SK-N-SH (cell line): ENCODE results near the gene NDUFS3. TPM values are rescaled to one million over a fixed set of nuclear protein-coding genes. Genes with fewer than 3 reads are reported as not detected.

Source experiments
- CTCF ChIA-PET: fragments of 300-600, 350-600 bp; formaldehyde crosslinking; extraction: SDS; loops from one replicate; lab custom pipeline; 2021; lab: Yijun Ruan, JAX
- POLR2A ChIA-PET: fragments of 350-600 bp; sonication (Branson Sonifier 250); formaldehyde crosslinking; extraction: SDS; loops from one replicate; lab custom pipeline; 2020; ENCODE audit warnings: antibody characterized with exemption, inconsistent platforms; lab: Yijun Ruan, JAX
- DNase-seq: peaks from one replicate; pipeline ENCODE4 v3.0.0; 2012
- H2AFZ ChIP-seq: fragments of 200-600 bp; sonication (generic); 2 replicates; pipeline ENCODE4 v1.8.1; 2016; ENCODE audit warnings: antibody characterized with exemption, mild to moderate bottlenecking, low read depth
- H3F3A ChIP-seq: fragments of 200-600 bp; sonication (generic); replicated peaks from 2 replicates; pipeline ENCODE3; 2016; ENCODE audit warnings: antibody characterized with exemption, mild to moderate bottlenecking; ENCODE audit not compliant: insufficient read depth
- H3K27ac ChIP-seq, 2 experiments: fragments of 200-500 bp in 1 of 2; fragments of 200-600 bp in 1 of 2; sonication (Bioruptor generic) in 1 of 2; sonication (generic), shearing (Covaris generic) in 1 of 2; 2 replicates each; pipeline versions ENCODE4 v1.5.1 to v1.6.1; 2014 to 2016; ENCODE audit warnings: low read depth in 2 of 2, inconsistent platforms in 1 of 2, low read length in 1 of 2, mild to moderate bottlenecking in 1 of 2, mixed read lengths in 1 of 2
- H3K27me3 ChIP-seq: fragments of 200-600 bp; sonication (generic), shearing (Covaris generic); 2 replicates; pipeline ENCODE4 v1.6.1; 2016; ENCODE audit warnings: mixed run types; ENCODE audit not compliant: insufficient read depth
- H3K36me3 ChIP-seq, 2 experiments: fragments of 200-500 bp in 1 of 2; fragments of 200-600 bp in 1 of 2; sonication (Bioruptor generic) in 1 of 2; sonication (generic) in 1 of 2; replicated peaks in 1 of 2; 2 replicates each; pipeline versions ENCODE3 to v1.5.1; 2014 to 2016; ENCODE audit warnings: low read length in 1 of 2, mild to moderate bottlenecking in 1 of 2; ENCODE audit not compliant: insufficient read depth in 2 of 2, control insufficient read depth in 1 of 2
- H3K4me1 ChIP-seq, 2 experiments: fragments of 200-500 bp in 1 of 2; fragments of 200-600 bp in 1 of 2; sonication (Bioruptor generic) in 1 of 2; sonication (generic), shearing (Covaris generic) in 1 of 2; 2 replicates each; pipeline versions ENCODE4 v1.5.1 to v1.6.1; 2014 to 2016; ENCODE audit warnings: low read depth in 1 of 2, low read length in 1 of 2, mixed run types in 1 of 2; ENCODE audit not compliant: insufficient read depth in 2 of 2, control insufficient read depth in 1 of 2
- H3K4me2 ChIP-seq: fragments of 200-600 bp; sonication (generic), shearing (Covaris generic); 2 replicates; pipeline ENCODE4 v1.6.1; 2017; ENCODE audit warnings: mixed run types
- H3K4me3 ChIP-seq, 2 experiments: fragments of 200-500 bp in 1 of 2; fragments of 200-600 bp in 1 of 2; sonication (Bioruptor generic) in 1 of 2; sonication (generic), shearing (Covaris generic) in 1 of 2; 2 replicates each; pipeline versions ENCODE4 v1.5.1 to v1.8.1; 2014 to 2016; ENCODE audit warnings: low read depth in 2 of 2, inconsistent platforms in 1 of 2, low read length in 1 of 2, mild to moderate bottlenecking in 1 of 2, mixed read lengths in 1 of 2, moderate library complexity in 1 of 2
- H3K79me2 ChIP-seq: fragments of 200-600 bp; sonication (generic); 2 replicates; pipeline ENCODE4 v1.8.1; 2017; ENCODE audit warnings: mild to moderate bottlenecking; ENCODE audit not compliant: insufficient read depth
- H3K9ac ChIP-seq: fragments of 200-600 bp; sonication (generic); 2 replicates; pipeline ENCODE4 v1.6.1; 2017; ENCODE audit warnings: mixed run types
- H3K9me2 ChIP-seq: fragments of 200-600 bp; sonication (generic); 2 replicates; pipeline ENCODE4 v1.6.1; 2017; ENCODE audit warnings: mixed run types
- H3K9me3 ChIP-seq: fragments of 200-600 bp; sonication (generic); 2 replicates; pipeline ENCODE4 v1.6.1; 2017; ENCODE audit warnings: mixed run types, mild to moderate bottlenecking, moderate library complexity
- H4K20me1 ChIP-seq: fragments of 200-600 bp; sonication (generic); 2 replicates; pipeline ENCODE4 v1.6.1; 2017; ENCODE audit warnings: mild to moderate bottlenecking, mixed run types; ENCODE audit not compliant: insufficient read depth
- ELF1 ChIP-seq: IDR thresholded peaks from 2 replicates; pipeline ENCODE4 v1.4.0; 2012
- FOSL2 ChIP-seq: IDR thresholded peaks from 2 replicates; pipeline ENCODE4 v1.4.0; 2012; ENCODE audit warnings: low read depth, mild to moderate bottlenecking, moderate library complexity, borderline replicate concordance
- GATA2 ChIP-seq: sonication (generic); formaldehyde crosslinking; IDR thresholded peaks from 2 replicates; pipeline ENCODE4 v1.5.0; 2020; ENCODE audit warnings: mild to moderate bottlenecking, missing genetic modification reagents
- JUND ChIP-seq: IDR thresholded peaks from 2 replicates; pipeline ENCODE4 v1.4.0; 2012
- MAX ChIP-seq: IDR thresholded peaks from 2 replicates; pipeline ENCODE4 v1.4.0; 2012; ENCODE audit warnings: low read depth
- MEF2A ChIP-seq: IDR thresholded peaks from 2 replicates; pipeline ENCODE4 v1.4.0; 2012; ENCODE audit warnings: low read depth, borderline replicate concordance
- NFIC ChIP-seq: IDR thresholded peaks from 2 replicates; pipeline ENCODE4 v1.4.0; 2012; ENCODE audit warnings: borderline replicate concordance
- NRF1 ChIP-seq: IDR thresholded peaks from 2 replicates; pipeline ENCODE4 v1.6.1; 2012; ENCODE audit warnings: low read depth, mild to moderate bottlenecking, low read length
- POLR2AphosphoS5 ChIP-seq: IDR thresholded peaks from 2 replicates; pipeline ENCODE4 v1.6.1; 2012; ENCODE audit warnings: low read depth, low read length
- RCOR1 ChIP-seq: fragments of 150-350 bp; IDR thresholded peaks from 2 replicates; pipeline ENCODE4 v1.6.1; 2017; ENCODE audit warnings: antibody characterized with exemption, low read length
- RFX5 ChIP-seq: IDR thresholded peaks from 2 replicates; pipeline ENCODE4 v1.6.1; 2012; ENCODE audit warnings: mild to moderate bottlenecking, improper control_type of control experiment, low read length
- SIN3A ChIP-seq: IDR thresholded peaks from 2 replicates; pipeline ENCODE4 v1.6.1; 2012; ENCODE audit warnings: low read depth, mild to moderate bottlenecking, low read length, moderate library complexity, borderline replicate concordance
- SMC3 ChIP-seq: IDR thresholded peaks from 2 replicates; pipeline ENCODE4 v1.6.1; 2012; ENCODE audit warnings: low read depth, low read length, improper control_type of control experiment
- TAF1 ChIP-seq: IDR thresholded peaks from 2 replicates; pipeline ENCODE4 v1.6.1; 2012; ENCODE audit warnings: low read depth, mild to moderate bottlenecking, low read length, moderate library complexity, borderline replicate concordance
- TEAD4 ChIP-seq: IDR thresholded peaks from 2 replicates; pipeline ENCODE4 v1.4.0; 2012; ENCODE audit warnings: mild to moderate bottlenecking, borderline replicate concordance; ENCODE audit not compliant: insufficient read depth
- USF2 ChIP-seq: fragments of 150-350 bp; IDR thresholded peaks from 2 replicates; pipeline ENCODE4 v1.6.1; 2017; ENCODE audit warnings: antibody characterized with exemption, low read length, low read depth, borderline replicate concordance
- ZBTB33 ChIP-seq: IDR thresholded peaks from 2 replicates; pipeline ENCODE4 v1.4.0; 2012; ENCODE audit warnings: low read depth, borderline replicate concordance
- WGBS: methylation state at CpG from one replicate; pipeline ENCODE4 v1.1.6; 2017; ENCODE audit warnings: low lambda C conversion rate; 5-methylcytosine and 5-hydroxymethylcytosine counted together
- polyA plus RNA-seq, 3 experiments: library from polyadenylated mRNA; depleted of rRNA; stranded (reverse); fragments of >200 nt; gene quantifications; 2 replicates each; pipeline ENCODE4 v1.2.3, GENCODE V29; 2012

NDUFS3 gene
- polyA plus RNA-seq, 1 of the 3 experiments (the other 2 are of a cell fraction) = 150 TPM

DNA sequence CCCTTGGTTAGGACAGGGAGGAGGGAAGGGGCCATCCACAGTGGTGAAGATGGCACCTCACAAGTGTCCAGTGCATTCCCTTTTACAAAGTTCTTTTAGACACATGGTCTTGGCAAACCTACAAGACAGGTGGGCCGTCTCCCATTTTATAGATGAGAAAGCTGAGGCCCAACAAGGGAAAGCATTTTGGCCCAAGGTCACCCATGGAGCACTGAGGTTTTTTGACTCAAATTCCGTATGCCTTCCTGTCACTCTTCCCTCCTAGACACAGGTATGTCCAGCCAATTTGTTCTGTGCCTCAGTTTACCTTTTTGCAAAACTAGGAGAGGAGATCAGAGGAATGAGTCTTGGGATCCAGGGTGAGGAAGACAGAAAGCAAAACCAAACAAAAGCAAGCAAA, 14.1 kb downstream of the NDUFS3 start:
- TF ChIP-seq ZBTB33 (no peak), ELF1 (no peak), USF2 (no peak), RFX5 (no peak), TEAD4 (no peak), FOSL2 (no peak), MAX (no peak), RCOR1 (no peak), MEF2A (no peak), SIN3A (no peak), NRF1 (no peak), NFIC (no peak), POLR2AphosphoS5 (no peak), JUND (no peak), SMC3 (no peak), TAF1 (no peak), GATA2 (CRISPR knock-in tag) (no peak)
- Histone ChIP-seq H3K4me2 (no peak overlapping the region), H3K79me2 (no peaks in the 10 kb centered on the region), H3K36me3 (no peaks in the 10 kb centered on the region), H3K27me3 (peaks cover 13% of the 10 kb centered on the region; the same call in 1 of the 2 replicates), H3K27ac (no peak overlapping the region), H3K9me3 (no peaks in the 10 kb centered on the region), H3K9me2 (no peaks in the 10 kb centered on the region), H4K20me1 (no peaks in the 10 kb centered on the region), H2AFZ (no peak overlapping the region), H3K9ac (no peak overlapping the region), H3K4me3 (no peak overlapping the region), H3K4me1 (peaks cover 0 to 9% of the 10 kb centered on the region in 2 experiments; a peak in 1 of 4 replicates), H3F3A (no peaks in the 10 kb centered on the region)
- DNase-seq = no peak
- ChIA-PET CTCF (interaction anchor here (0.9 kb wide), 1 partner anchor 41 kb away, joined by 3 read pairs; no protein-coding TSS in a partner anchor), POLR2A (no interaction called here)
- 64% methylated on average over 2 of the region's 2 CpGs for WGBS
